Left colon (tissue), 2 donors: Measurements from ENCODE around the gene B9D1. TPM values are rescaled to one million over a fixed set of nuclear protein-coding genes. Genes with fewer than 3 reads are reported as not detected.

Source experiments
- ATAC-seq: fragments of 200-7000 bp; cut with Tn5 transposase; one replicate; pipeline ENCODE4 v1.9.1; 2020; ENCODE audit warnings: mild to moderate bottlenecking, moderate library complexity
- DNase-seq, 2 donors: peaks; one replicate each; pipeline ENCODE4 v3.0.0-alpha.2; 2020
- intact Hi-C, 2 donors: fragments of 100-400 bp; cut with DNase I in 1 of 2; cut with micrococcal nuclease in 1 of 2; formaldehyde crosslinking; loops; one replicate each; pipeline versions ENCODE4 v1.11.2 to v1.14.0; 2022; cut with DNase I, micrococcal nuclease
- long read RNA-seq: library from polyadenylated mRNA; unstranded; transcript quantifications from one replicate; pipeline ENCODE4 v2.0.0, GENCODE V29; 2021
- total RNA-seq, 2 donors: library from RNA; stranded (reverse); fragmentation: NEBNext Ultra II Directional; extraction: Animal tissue kit (Norgen Biotek cat#: 25700); gene quantifications; one replicate each; pipeline ENCODE4 v1.2.1, GENCODE V29; 2021
- donor health status: DM: no; HTN: no; CAD: no.
- donor health status: DM: yes; HTN: yes; CAD: no.

Gene B9D1
- total RNA-seq: 1 to 10 TPM; 7.1 to 7.3 TPM
- long read RNA-seq, partial matches to known transcripts: 0 of 2 reads
- long read RNA-seq, other reads (novel, unspliced or antisense): 1 of 2 reads

DNA sequence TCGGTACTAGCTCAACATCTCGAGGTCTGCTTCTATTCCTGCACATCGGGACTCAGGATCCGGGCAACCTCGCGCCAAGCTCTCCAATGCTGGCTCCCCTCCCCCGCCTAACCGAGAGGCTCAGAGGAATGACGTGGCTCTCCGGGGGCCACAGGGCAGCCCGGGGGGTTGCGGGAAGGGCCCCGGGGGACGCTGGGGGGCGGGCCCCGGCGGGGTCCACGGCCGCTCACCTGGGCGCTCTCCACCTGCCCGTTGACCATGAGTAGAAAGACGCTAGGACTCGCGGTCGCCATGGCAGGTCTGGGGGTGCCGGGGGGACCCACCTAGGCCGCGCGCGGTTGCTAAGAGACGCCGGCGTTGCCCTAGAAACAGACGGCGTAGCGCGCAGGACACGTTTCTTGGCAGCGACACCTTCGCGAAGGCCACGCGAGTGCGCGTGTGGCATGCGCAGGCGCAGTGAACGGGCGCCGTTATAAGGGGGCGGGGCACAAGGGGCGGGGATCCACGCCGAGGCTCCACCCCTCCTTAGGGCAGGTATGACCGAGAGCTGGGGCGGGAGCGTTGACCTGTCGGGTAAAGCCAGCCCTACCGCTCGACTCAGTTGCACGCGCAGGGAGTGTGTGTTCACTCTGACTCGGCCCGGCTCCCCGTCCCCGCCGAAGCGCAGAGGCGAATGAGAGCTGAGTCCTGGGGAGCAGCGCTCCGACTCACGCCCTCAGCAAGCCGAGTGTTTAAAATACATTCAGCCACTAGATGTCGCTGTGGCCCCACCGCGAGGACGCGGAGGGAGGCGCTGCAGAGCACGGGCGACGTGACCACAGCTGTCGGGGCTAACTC lies at the start of gene B9D1:
Gene B9D1, minus strand, starts transcription at position 447 of the 837 bp plus-strand sequence. Its CDS starts 154 bp downstream, at position 293.
- ATAC-seq (peak; percentile 94), DNase-seq (peak; percentile 90 to 95)
- intact Hi-C loops: loop anchor here (2.0 to 10.0 kb wide), 3 partner anchors 52 to 402 kb away; partner anchors contain the start of gene RNF112 (in 1 of the 2)

DNA sequence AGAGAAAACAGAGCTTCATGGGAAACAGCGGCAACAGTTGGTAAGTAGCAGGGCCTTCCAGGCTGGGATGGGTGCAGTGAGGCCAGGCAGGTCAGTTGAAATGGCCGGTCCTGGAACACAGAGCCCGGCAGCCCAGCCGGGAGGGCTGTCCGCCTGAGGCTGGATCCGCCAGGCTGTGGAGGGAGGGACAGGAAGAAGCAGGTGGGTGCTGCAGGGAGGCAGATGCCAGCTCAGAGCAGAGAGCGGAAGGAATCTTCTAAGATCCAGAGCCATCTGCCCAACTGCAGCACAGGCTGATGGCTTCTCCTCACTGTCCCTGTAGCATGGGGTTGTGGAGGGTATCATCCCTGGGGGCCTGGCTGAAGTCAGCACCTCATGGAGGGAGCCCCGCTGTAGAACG lies 49.1 kb upstream of the B9D1 start:
- ATAC-seq: no peak
- intact Hi-C loops: loop anchor here in 1 of 2 donors (10.0 kb wide), 1 partner anchor 47 kb away; the partner anchor contains the start of gene B9D1
- DNase-seq: no peak

DNA sequence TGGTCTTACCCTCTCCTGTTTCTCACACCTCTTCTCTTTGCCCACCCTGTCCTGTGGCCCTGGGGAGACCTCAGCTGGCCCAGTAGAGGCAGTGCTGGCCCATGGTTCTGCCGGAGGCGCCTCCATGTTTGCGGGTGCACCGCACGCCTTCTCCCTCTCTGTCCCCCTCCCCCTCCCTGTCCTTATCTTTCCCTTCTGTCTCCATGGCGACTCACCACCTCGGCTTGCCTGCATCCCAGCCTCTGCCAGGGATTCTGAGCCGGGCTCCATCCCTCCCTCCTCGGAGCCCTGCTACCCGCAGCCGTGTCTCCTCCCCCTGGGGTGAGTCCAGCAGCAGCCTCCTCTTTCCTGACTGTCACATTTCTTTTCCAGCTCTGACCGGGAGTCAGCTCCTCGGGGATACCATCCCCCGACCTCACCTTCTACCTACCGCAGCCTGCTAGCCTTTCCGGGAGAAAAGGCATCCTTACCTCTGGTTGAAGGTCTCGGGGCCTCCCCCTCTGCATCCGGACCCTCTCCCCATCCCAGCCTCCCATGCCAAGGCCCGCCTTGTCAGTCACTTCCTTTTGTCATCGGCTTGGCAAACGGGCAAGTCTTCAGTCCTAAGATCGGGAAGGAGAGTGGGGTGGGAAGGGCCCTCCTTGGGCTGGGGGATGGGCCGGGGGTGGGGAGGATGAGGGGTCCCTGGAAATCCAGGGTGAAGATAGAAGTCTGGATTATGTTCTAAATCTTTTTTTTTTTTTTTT lies 48.5 kb upstream of the B9D1 start, which contains the start of gene RNF112:
Gene RNF112, plus strand, starts transcription at position 358 of the 746 bp plus-strand sequence. Its CDS starts 177 bp downstream, at position 535.
- ATAC-seq (no peak), DNase-seq (peak in 1 of 2 donors; percentile 18)
- intact Hi-C loops: loop anchor here in 1 of 2 donors (10.0 kb wide), 1 partner anchor 46 kb away; the partner anchor contains the start of gene B9D1

DNA sequence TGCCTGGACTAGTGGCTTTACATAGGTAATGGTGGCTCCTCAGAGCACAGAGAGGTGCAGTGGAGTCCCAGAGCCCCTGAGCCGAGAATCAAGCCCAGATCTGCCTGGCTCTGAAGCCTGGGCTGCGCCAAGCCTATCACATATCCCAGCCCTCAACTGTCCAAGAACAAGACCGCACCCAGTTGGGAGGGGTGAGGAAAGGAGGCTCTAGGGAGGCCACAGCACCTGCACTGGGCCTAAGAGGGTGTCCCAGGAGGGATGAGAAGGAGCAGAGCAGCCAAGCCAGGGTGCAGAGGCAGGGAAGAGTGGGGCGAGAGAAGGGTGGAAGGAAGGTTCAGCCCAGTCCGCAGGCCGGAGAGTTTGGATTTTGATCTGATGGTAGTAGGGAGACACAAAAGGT lies 47.6 kb upstream of the B9D1 start:
- intact Hi-C loops: loop anchor here in 1 of 2 donors (10.0 kb wide), 1 partner anchor 45 kb away; the partner anchor contains the start of gene B9D1
- ATAC-seq (peak; percentile 70), DNase-seq (peak in 1 of 2 donors; percentile 17)

GRCh38 chr17:19409509-19409908 lies 47.0 kb upstream of the B9D1 start:
- DNase-seq (no peak), ATAC-seq (no peak)
- intact Hi-C loops: no loop called here

- DNase-seq (no peak), ATAC-seq (no peak)
- intact Hi-C loops: no loop called here
Measured at GRCh38 chr17:19409066-19409465, 46.5 kb upstream of the B9D1 start.

DNA sequence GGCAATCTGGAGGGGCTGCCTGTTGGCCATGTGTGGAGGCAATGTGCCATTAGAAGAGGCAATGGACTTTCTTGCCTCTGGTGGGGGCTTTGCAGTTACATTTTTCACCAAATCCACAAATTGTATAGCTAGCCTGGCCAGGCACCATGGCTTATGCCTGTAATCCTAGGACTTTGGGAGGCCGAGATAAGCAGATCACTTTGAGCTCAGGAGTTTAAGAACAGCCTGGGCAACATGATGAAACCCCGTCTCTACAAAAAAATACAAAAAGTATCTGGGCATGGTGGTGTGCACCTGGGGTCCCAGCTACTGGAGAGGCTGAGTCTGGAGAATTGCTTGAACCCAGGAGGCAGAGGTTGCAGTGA lies 45.8 kb upstream of the B9D1 start:
- ATAC-seq: no peak
- DNase-seq: no peak
- intact Hi-C loops: no loop called here

GRCh38 chr17:19407601-19408345 lies 45.2 kb upstream of the B9D1 start:
- DNase-seq: no peak
- intact Hi-C loops: no loop called here
- ATAC-seq: no peak

DNA sequence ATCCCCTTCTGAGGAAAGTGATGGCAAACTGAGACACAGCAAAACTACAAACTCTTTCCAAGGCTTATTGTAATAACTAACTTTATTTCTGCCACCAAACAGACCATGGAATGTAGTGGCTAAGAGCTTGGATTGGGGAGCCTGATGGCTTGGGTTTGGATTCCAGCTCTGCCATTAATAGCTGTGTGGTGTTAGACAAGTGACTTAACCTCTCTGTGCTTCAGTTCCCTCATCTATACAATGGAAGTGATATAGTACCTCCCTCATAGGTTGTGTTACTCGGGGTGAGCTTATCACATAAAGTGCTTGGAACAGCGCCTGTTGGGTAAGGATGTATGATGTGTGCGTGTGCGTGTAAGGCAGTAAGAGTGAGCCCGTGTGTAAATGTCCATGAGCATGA lies 42.6 kb upstream of the B9D1 start:
- ATAC-seq: no peak
- DNase-seq: no peak
- intact Hi-C loops: no loop called here

DNA sequence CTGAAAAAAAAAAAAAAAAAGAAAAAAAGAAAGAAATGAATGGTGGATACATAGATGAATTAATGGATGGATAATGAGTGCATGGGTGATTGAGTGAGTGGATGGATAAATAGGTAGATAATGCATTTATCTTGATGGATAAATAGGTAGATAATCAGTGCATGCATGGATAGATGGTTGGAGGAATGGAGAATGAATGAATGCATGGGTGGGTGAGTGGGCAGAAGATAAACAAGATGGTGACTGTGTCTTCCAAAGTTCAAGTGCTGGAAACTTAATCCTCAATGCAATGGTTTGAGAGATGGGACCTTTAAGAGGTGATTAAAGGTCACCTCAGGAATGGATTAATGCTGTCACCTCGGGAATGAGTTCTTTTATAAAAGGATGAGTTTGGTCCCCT lies 41.7 kb upstream of the B9D1 start:
- no peak for DNase-seq
- no peak for ATAC-seq
- intact Hi-C loops: no loop called here

DNA sequence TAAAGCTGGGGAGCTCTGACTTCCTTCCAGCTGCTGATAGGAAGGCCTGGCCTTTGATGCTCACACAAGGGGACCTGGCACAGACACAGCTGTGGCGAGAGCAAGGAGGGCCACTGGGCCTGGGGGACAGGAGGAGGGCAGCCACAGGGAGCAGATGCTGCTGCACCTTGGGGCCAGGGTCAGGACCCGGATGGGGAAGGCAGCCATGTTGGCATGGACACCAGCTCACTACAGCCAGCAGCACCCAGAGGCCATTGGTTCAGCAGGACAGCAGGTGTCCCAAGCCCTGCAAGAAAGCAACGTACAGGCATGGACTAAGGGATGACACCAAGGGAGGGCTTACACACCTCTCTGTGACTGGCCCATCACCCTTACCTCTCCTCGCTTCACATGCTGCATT lies 40.5 kb upstream of the B9D1 start:
- no peak for DNase-seq
- ATAC-seq: no peak
- intact Hi-C loops: no loop called here

DNA sequence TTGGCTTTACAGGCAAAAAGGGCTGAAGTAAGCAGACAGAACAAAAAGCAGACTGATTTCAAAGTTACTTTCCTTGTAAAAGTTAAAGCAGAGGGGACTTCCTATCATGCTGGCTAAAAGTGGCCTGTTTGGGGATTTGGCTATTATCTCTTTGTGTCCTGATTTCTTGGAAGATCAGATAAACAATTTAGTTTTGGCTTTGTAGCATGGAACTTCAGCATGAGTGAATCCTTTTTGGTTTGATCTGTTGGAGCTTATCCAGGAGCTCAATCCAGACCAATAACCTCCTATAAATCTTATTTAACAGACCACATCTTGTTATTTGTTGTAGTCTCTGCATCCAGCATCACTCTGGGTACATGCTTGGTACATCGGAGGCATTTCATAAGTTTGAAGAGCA lies 39.6 kb upstream of the B9D1 start:
- DNase-seq (no peak), ATAC-seq (no peak)
- intact Hi-C loops: no loop called here

DNA sequence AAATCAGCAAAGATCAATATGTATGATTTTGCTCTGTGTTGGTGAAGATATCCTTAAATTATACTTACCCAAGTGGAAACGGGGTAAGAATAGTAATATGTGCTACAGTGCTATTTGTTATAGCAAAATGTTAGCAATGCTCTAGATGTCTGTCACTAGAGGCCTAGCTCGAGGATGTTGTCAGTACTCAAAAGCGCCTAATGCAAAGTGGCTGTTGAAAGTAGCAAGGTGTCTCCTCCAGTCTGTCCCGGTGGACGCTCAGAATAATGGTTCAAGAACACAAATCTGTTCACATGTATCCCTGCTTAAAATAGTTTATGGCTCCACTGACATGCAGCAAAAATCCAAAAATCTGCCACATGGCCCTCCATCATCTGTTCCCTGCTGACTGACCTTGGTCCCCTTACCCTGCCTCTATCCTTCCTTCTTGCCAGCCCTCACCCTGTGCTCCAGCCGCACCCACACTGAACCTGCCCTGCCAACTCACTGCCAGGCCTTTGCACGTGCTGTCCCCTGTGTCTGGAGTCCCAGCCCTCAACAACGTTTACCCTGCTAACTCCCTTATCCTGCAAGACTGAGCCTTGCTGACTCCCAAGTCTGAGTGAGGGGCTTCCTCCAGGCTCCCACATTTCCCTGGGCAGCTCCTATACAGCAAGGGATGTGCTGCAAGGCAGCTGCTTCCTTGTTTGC lies 38.9 kb upstream of the B9D1 start:
- peak; percentile 71 to 86 for DNase-seq
- ATAC-seq: peak; percentile 58
- intact Hi-C loops: no loop called here

GRCh38 chr17:19399750-19400450 lies 37.4 kb upstream of the B9D1 start:
- no peak for DNase-seq

DNA sequence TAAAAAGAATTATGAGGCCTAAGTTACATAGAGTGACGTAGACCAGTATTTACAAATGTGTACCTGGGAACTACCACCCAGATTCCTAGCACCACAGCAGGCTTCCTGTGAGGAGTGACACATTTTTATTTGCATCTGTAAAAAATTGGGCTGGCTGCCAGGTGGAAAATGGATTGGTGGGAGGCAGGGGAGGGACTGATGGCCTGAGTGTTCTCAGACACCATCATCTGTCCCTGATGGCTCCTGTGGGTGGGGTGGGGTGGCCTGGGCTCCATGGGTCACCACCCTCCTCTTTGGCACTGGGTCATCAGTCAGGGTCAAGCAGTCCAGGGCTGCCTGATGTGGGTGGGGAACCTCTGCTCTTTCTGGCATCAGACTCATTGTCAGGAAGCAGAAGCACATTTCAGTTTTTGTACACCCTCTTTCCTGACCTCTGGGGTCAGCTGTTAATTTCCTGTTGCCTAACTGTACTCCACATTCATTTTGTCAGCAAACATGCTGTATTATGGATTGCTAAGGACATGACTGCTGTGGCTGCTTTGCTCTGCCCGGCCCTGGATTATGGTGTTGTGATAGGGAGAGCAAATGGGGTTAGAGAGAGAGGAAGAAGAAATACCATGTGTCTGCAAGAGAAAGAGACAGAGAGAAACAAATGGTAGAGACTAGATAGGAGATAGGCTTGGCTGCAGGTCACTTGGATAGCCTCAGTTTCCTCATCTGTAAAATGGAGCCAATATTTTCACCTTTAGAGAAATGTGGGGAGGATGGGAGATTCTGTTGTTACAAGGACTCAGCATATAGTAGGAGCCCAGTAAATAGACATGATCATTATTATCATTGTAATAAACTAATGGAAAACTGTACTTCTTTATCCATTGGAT lies 36.0 kb upstream of the B9D1 start:
- DNase-seq (peak; percentile 83 to 93), ATAC-seq (peak; percentile 83)
- intact Hi-C loops: no loop called here

More at GRCh38 chr17:19399750-19400450, 37.4 kb upstream of the B9D1 start:
- no peak for ATAC-seq
- intact Hi-C loops: no loop called here

DNA sequence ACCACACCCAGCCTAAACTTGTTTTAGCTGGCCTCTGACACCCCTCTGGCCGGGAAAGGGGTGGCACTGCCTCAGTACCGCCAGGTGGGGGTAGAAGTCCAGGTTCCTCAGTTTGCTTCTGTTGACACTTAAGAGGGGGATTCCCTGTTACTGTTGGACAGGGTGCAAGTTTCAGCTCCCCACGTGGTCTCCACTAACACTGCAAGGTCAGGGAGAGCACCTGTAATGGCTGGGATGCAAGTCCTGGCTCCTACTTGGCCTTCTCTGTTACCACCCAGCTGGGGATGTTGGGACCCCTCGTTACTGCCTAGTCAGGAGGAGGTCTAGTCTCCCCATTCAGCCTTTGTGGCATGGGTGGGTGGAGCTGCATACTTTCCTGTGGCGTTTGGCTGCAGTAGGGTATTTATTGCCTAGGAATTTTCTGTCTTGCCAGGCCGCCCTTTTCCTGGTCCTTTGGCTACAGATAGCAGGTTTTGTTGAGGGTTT lies 35.1 kb upstream of the B9D1 start:
- peak; percentile 55 for ATAC-seq
- peak in 1 of 2 donors; percentile 76 for DNase-seq

DNA sequence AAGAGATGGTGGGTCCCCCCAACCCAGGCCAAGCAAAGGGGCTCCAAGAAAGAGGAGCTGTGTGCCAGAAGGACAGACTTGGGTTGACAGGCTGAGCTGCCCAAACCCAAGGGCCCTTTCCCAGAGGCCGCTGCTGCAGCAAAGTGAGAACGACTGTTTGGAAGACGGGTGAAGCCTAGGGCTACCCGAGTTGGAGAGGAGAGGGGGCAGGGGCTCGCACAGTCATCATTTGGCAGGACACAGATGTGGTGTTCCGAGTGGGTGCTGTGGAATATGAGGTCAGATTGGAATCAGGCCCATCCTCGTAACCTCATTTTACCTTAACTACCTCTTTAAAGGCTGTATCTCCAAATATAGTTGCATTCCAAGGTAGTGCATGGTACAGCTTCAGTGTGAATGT lies 29.8 kb upstream of the B9D1 start:
- DNase-seq (peak in 1 of 2 donors; percentile 27), ATAC-seq (no peak)
- intact Hi-C loops: no loop called here

More for the DNA sequence above, 35.1 kb upstream of the B9D1 start:
- intact Hi-C loops: no loop called here
